Gastrocnemius medialis (tissue), 4 donors: ENCODE data around the gene ST6GALNAC3. TPM values are rescaled to one million over a fixed set of nuclear protein-coding genes. Genes with fewer than 3 reads are reported as not detected.

ENCODE experiments used
- ATAC-seq, 2 donors: fragments of 150-250 bp; one replicate each; pipeline ENCODE4 v1.9.1; 2016
- DNase-seq, 2 donors: peaks; one replicate each; pipeline ENCODE4 v3.0.0-alpha.2; 2019
- H3K27ac ChIP-seq, 4 donors: fragments of 200-600 bp; sonication (generic); 1 replicate in 1 of 4; 2 replicates in 3 of 4; pipeline ENCODE4 v1.5.1; 2016 to 2018; ENCODE audit warnings: mild to moderate bottlenecking in 2 of 4, moderate library complexity in 1 of 4
- H3K27me3 ChIP-seq, 3 donors: fragments of 200-600 bp; sonication (generic) in 2 of 3; 1 replicate in 1 of 3; 2 replicates in 2 of 3; pipeline versions ENCODE4 v1.5.1 to v1.6.0; 2016 to 2019; ENCODE audit warnings: mild to moderate bottlenecking in 1 of 3, moderate library complexity in 1 of 3
- H3K36me3 ChIP-seq, 2 donors: fragments of 200-600 bp; sonication (generic) in 1 of 2; one replicate each; pipeline ENCODE4 v1.5.1; 2017 to 2018
- H3K4me1 ChIP-seq, 2 donors: fragments of 200-600 bp; sonication (generic) in 1 of 2; one replicate each; pipeline ENCODE4 v1.5.1; 2016 to 2017; ENCODE audit warnings: mild to moderate bottlenecking in 2 of 2
- H3K4me3 ChIP-seq, 4 donors: fragments of 200-600 bp; sonication (generic) in 3 of 4; 1 replicate in 1 of 4; 2 replicates in 3 of 4; pipeline ENCODE4 v1.5.1; 2016 to 2019; ENCODE audit warnings: mild to moderate bottlenecking in 2 of 4
- H3K9me3 ChIP-seq, 3 donors: fragments of 200-600 bp; sonication (generic) in 2 of 3; 1 replicate in 1 of 3; 2 replicates in 2 of 3; pipeline ENCODE4 v1.5.1; 2016 to 2019
- CTCF ChIP-seq, 5 experiments: fragments of 450-650 bp in 3 of 5; fragments of 200-600 bp in 2 of 5; sonication (generic) in 2 of 5; IDR thresholded peaks in 4 of 5; conservative IDR thresholded peaks in 1 of 5; 1 replicate in 4 of 5; 2 replicates in 1 of 5; pipeline ENCODE4 v1.5.1; 2016 to 2019; ENCODE audit warnings: antibody characterized with exemption in 5 of 5, mild to moderate bottlenecking in 3 of 5, moderate library complexity in 3 of 5
- POLR2A ChIP-seq, 2 donors: fragments of 450-650 bp; IDR thresholded peaks; one replicate each; pipeline ENCODE4 v1.6.1; 2017; ENCODE audit warnings: antibody characterized with exemption in 2 of 2, mild to moderate bottlenecking in 2 of 2, moderate library complexity in 2 of 2
- in situ Hi-C, 4 donors: fragments of 200-750 bp; cut with MboI; loops; one replicate each; pipeline versions ENCODE4 v1.15.0 to v1.8.0; 2017; ENCODE audit warnings: low sequenced_read_pairs in 4 of 4
- intact Hi-C: fragments of 100-400 bp; cut with DNase I; formaldehyde crosslinking; loops from one replicate; pipeline ENCODE4 v1.15.1; 2023; ENCODE audit warnings: low total_unique reads
- total RNA-seq, 4 donors: library from RNA; depleted of rRNA; stranded (reverse); fragments of >200 nt; gene quantifications; one replicate each; pipeline versions ENCODE4 v1.1.0 to v1.2.3, GENCODE V29; 2016

ST6GALNAC3 gene
- total RNA-seq, 4 donors from 2014 or later, result 1.7 to 3.9 (median 2.8) TPM

GRCh38 chr1:76390456-76390855 lies 315.9 kb downstream of the ST6GALNAC3 start:
- Histone ChIP-seq H3K36me3 (no peaks in the 10 kb centered on the region), H3K4me1 (no peaks in the 10 kb centered on the region), H3K27me3 (no peaks in the 10 kb centered on the region), H3K4me3 (no peak overlapping the region), H3K9me3 (no peaks in the 10 kb centered on the region), H3K27ac (no peak overlapping the region)
- intact Hi-C loops, result no loop called here
- in situ Hi-C loops, result no loop called here
- no peak for DNase-seq
- ATAC-seq, result no peak
- TF ChIP-seq POLR2A (IDR thresholded peaks at IDR 0.05), result no peak
- TF ChIP-seq CTCF (IDR thresholded peaks at IDR 0.05 in 4 of 5, conservative IDR thresholded peaks at IDR 0.05 in 1 of 5), result no peak

GRCh38 chr1:76395059-76395458 lies 320.5 kb downstream of the ST6GALNAC3 start:
- Histone ChIP-seq H3K9me3 (no peaks in the 10 kb centered on the region), H3K27me3 (no peaks in the 10 kb centered on the region), H3K36me3 (no peaks in the 10 kb centered on the region), H3K27ac (no peak overlapping the region), H3K4me3 (no peak overlapping the region), H3K4me1 (no peaks in the 10 kb centered on the region)
- intact Hi-C loops (no loop called here), in situ Hi-C loops (no loop called here)
- TF ChIP-seq POLR2A (IDR thresholded peaks at IDR 0.05), result no peak
- no peak for TF ChIP-seq CTCF (IDR thresholded peaks at IDR 0.05 in 4 of 5, conservative IDR thresholded peaks at IDR 0.05 in 1 of 5)
- DNase-seq (no peak), ATAC-seq (no peak)

- H3K9me3 ChIP-seq, result no peaks in the 10 kb centered on the region
- TF ChIP-seq CTCF (IDR thresholded peaks at IDR 0.05 in 4 of 5, conservative IDR thresholded peaks at IDR 0.05 in 1 of 5), result no peak
- TF ChIP-seq POLR2A (IDR thresholded peaks at IDR 0.05), result no peak
- no peak overlapping the region for H3K27ac ChIP-seq
- H3K36me3 ChIP-seq, result no peaks in the 10 kb centered on the region
- DNase-seq (no peak), ATAC-seq (no peak)
- no peaks in the 10 kb centered on the region for H3K27me3 ChIP-seq
- no peak overlapping the region for H3K4me3 ChIP-seq
- intact Hi-C loops (no loop called here), in situ Hi-C loops (no loop called here)
- no peaks in the 10 kb centered on the region for H3K4me1 ChIP-seq
Observed at GRCh38 chr1:76402128-76402527, 327.6 kb downstream of the ST6GALNAC3 start.

GRCh38 chr1:76408303-76408702 lies 333.8 kb downstream of the ST6GALNAC3 start:
- Histone ChIP-seq H3K4me1 (no peaks in the 10 kb centered on the region), H3K36me3 (no peaks in the 10 kb centered on the region), H3K9me3 (no peaks in the 10 kb centered on the region), H3K4me3 (no peak overlapping the region), H3K27me3 (no peaks in the 10 kb centered on the region), H3K27ac (no peak overlapping the region)
- intact Hi-C loops, result no loop called here
- no peak for TF ChIP-seq POLR2A (IDR thresholded peaks at IDR 0.05)
- no peak for TF ChIP-seq CTCF (IDR thresholded peaks at IDR 0.05 in 4 of 5, conservative IDR thresholded peaks at IDR 0.05 in 1 of 5)
- ATAC-seq, result no peak
- DNase-seq, result no peak
- in situ Hi-C loops, result no loop called here

GRCh38 chr1:76410499-76410898 lies 336.0 kb downstream of the ST6GALNAC3 start:
- no peak for DNase-seq
- H3K4me1 ChIP-seq, result no peaks in the 10 kb centered on the region
- H3K36me3 ChIP-seq, result no peaks in the 10 kb centered on the region
- H3K27ac ChIP-seq, result no peak overlapping the region
- no peaks in the 10 kb centered on the region for H3K9me3 ChIP-seq
- TF ChIP-seq POLR2A (IDR thresholded peaks at IDR 0.05) (no peak), CTCF (IDR thresholded peaks at IDR 0.05 in 4 of 5, conservative IDR thresholded peaks at IDR 0.05 in 1 of 5) (no peak)
- H3K27me3 ChIP-seq, result no peaks in the 10 kb centered on the region
- no peak for ATAC-seq
- no peak overlapping the region for H3K4me3 ChIP-seq
- intact Hi-C loops (no loop called here), in situ Hi-C loops (no loop called here)
